OCI-LY7 (cell line): Measurements from ENCODE around the gene FRMD3. TPM values are rescaled to one million over a fixed set of nuclear protein-coding genes. Genes with fewer than 3 reads are reported as not detected.

Experiments
- BruUV-seq: library from RNA; stranded (reverse); fragments of 400-500 nt; replicated peaks from 2 replicates; lab custom pipeline; 2021; lab: Mats Ljungman, UMichigan
- CTCF ChIA-PET: fragments of 300-600 bp; sonication (Branson Sonifier 250); formaldehyde crosslinking; loops from one replicate; lab custom pipeline; 2022; ENCODE audit warnings: antibody characterized with exemption; ENCODE audit not compliant: unreplicated experiment; lab: Charles Lee
- POLR2A ChIA-PET: fragments of 300-600 bp; sonication (Branson Sonifier 250); formaldehyde crosslinking; loops from one replicate; lab custom pipeline; 2022; ENCODE audit warnings: antibody characterized with exemption; lab: Charles Lee
- DNase-seq: peaks from one replicate; pipeline ENCODE4 v3.0.0-alpha.2; 2015; ENCODE audit warnings: low spot score
- H2AFZ ChIP-seq: fragments of 200-600 bp; sonication (generic), shearing (Covaris generic); 2 replicates; pipeline ENCODE4 v1.6.1; 2014; ENCODE audit warnings: mild to moderate bottlenecking, antibody characterized with exemption, low read length, moderate library complexity
- H3K27ac ChIP-seq: fragments of 200-600 bp; sonication (generic); 2 replicates; pipeline ENCODE4 v1.5.1; 2014; ENCODE audit warnings: mixed run types, low read depth, mild to moderate bottlenecking, moderate library complexity, low read length, inconsistent platforms; ENCODE audit not compliant: poor library complexity, severe bottlenecking
- H3K36me3 ChIP-seq: fragments of 200-600 bp; sonication (generic); 2 replicates; pipeline ENCODE4 v1.6.1; 2014; ENCODE audit warnings: mild to moderate bottlenecking, antibody characterized with exemption, low read length, moderate library complexity, mixed read lengths; ENCODE audit not compliant: insufficient read depth
- H3K4me1 ChIP-seq: fragments of 200-600 bp; sonication (generic); 2 replicates; pipeline ENCODE4 v1.5.1; 2014; ENCODE audit warnings: mild to moderate bottlenecking, low read length; ENCODE audit not compliant: insufficient read depth, poor library complexity, severe bottlenecking
- H3K4me2 ChIP-seq: fragments of 200-600 bp; sonication (generic); 2 replicates; pipeline ENCODE4 v1.6.1; 2014; ENCODE audit warnings: mild to moderate bottlenecking, low read length
- H3K4me3 ChIP-seq: fragments of 200-600 bp; sonication (generic); 2 replicates; pipeline ENCODE4 v1.5.1; 2014; ENCODE audit warnings: mild to moderate bottlenecking, low read depth, low read length; ENCODE audit not compliant: poor library complexity, severe bottlenecking
- H3K79me2 ChIP-seq: fragments of 200-600 bp; sonication (generic); 2 replicates; pipeline ENCODE4 v1.6.1; 2016; ENCODE audit warnings: low read depth, mild to moderate bottlenecking, low read length, moderate library complexity, mixed read lengths; ENCODE audit not compliant: insufficient read depth
- H3K9me2 ChIP-seq: fragments of 200-600 bp; sonication (generic); 2 replicates; pipeline ENCODE4 v1.6.1; 2016; ENCODE audit warnings: mild to moderate bottlenecking, low read length, mixed read lengths; ENCODE audit not compliant: insufficient read depth
- H3K9me3 ChIP-seq: fragments of 200-600 bp; sonication (generic); 2 replicates; pipeline ENCODE4 v1.6.1; 2014; ENCODE audit warnings: mild to moderate bottlenecking, mixed run types, low read length, mixed read lengths
- H4K20me1 ChIP-seq: fragments of 200-600 bp; sonication (generic); 2 replicates; pipeline ENCODE4 v1.6.1; 2014; ENCODE audit warnings: mild to moderate bottlenecking, antibody characterized with exemption, low read length, moderate library complexity, mixed read lengths; ENCODE audit not compliant: insufficient read depth
- EZH2phosphoT487 ChIP-seq: fragments of 200-600 bp; sonication (generic); IDR thresholded peaks from 2 replicates; pipeline ENCODE4 v1.6.1; 2018; ENCODE audit warnings: low read depth, borderline replicate concordance, mild to moderate bottlenecking, mixed run types, antibody characterized with exemption, low read length, moderate library complexity, mixed read lengths
- intact Hi-C: fragments of 100-400 bp; cut with micrococcal nuclease; formaldehyde crosslinking; loops from one replicate; pipeline ENCODE4 v1.10.0; 2022; ENCODE audit not compliant: unreplicated experiment
- total RNA-seq, 2 experiments: library from RNA; depleted of rRNA in 1 of 2; stranded (reverse); fragments of >200 nt in 1 of 2; shearing (Covaris generic) in 1 of 2; gene quantifications; 2 replicates each; pipeline ENCODE4 v1.2.3, GENCODE V29; 2014 to 2022
- TF ChIP-seq, protein P1 (sequence below): fragments of 200-600 bp; sonication (generic); conservative IDR thresholded peaks from 2 replicates; pipeline ENCODE4 v1.5.1; 2014; ENCODE audit warnings: mild to moderate bottlenecking, antibody characterized with exemption, low read length, moderate library complexity, mixed read lengths

Gene FRMD3
- total RNA-seq, 2 experiments from 2014 or later: 0.48 to 1.4 TPM

DNA sequence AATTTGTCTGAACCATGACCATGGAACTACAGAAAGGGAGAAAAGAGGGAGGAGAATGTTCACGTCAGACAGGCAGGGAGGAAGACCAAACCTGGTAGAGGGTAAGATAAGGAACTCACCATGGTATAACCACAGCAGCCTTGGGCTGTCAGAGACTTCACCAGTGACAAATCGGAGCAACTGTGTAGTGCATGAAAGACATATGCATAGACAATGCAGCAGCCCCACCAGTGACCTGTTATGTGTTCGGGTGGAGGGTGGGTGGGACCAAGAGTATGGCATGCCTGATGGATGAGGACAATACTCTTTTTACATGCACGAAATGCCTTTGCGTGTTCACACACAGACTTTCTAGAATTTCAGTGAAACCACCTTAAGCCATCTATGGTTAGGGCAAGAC, 253.5 kb downstream of the FRMD3 start:
- Histone ChIP-seq H3K9me3 (no peaks in the 10 kb centered on the region), H2AFZ (no peak overlapping the region), H3K9me2 (no peaks in the 10 kb centered on the region), H3K4me3 (no peak overlapping the region), H3K79me2 (no peaks in the 10 kb centered on the region), H4K20me1 (no peaks in the 10 kb centered on the region), H3K36me3 (no peaks in the 10 kb centered on the region), H3K4me1 (no peaks in the 10 kb centered on the region), H3K4me2 (no peak overlapping the region), H3K27ac (no peak overlapping the region)
- no peak for DNase-seq
- no TSS peak for BruUV-seq
- TF ChIP-seq, protein P1, sequence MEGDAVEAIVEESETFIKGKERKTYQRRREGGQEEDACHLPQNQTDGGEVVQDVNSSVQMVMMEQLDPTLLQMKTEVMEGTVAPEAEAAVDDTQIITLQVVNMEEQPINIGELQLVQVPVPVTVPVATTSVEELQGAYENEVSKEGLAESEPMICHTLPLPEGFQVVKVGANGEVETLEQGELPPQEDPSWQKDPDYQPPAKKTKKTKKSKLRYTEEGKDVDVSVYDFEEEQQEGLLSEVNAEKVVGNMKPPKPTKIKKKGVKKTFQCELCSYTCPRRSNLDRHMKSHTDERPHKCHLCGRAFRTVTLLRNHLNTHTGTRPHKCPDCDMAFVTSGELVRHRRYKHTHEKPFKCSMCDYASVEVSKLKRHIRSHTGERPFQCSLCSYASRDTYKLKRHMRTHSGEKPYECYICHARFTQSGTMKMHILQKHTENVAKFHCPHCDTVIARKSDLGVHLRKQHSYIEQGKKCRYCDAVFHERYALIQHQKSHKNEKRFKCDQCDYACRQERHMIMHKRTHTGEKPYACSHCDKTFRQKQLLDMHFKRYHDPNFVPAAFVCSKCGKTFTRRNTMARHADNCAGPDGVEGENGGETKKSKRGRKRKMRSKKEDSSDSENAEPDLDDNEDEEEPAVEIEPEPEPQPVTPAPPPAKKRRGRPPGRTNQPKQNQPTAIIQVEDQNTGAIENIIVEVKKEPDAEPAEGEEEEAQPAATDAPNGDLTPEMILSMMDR: no peak
- no peak for TF ChIP-seq EZH2phosphoT487
- CTCF ChIA-PET: no interaction called here
- intact Hi-C loops: no loop called here
- POLR2A ChIA-PET: no interaction called here

DNA sequence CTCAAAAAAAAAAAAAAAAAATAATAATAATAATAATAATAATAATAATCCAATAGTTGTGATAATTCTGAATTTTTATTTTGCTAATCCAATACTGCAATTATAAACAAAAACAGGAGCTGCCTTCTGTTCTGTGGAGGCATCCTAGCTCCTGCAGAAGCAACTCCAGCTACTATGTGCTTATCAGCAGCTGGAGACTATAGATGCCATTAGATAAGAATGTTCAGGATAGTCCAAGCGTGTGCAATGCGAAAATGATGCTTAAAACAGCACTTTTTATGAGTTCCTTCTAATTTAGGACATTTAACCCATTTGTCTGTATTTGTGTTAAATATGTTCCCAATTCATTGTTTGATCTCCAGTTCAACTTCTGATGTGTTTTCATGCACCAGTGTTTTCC, 254.7 kb downstream of the FRMD3 start:
- H2AFZ ChIP-seq: no peak overlapping the region
- CTCF ChIA-PET: no interaction called here

More for the DNA sequence above, 254.7 kb downstream of the FRMD3 start:
- Histone ChIP-seq H3K79me2 (no peaks in the 10 kb centered on the region), H4K20me1 (no peaks in the 10 kb centered on the region), H3K4me3 (no peak overlapping the region), H3K27ac (no peak overlapping the region), H3K9me3 (no peaks in the 10 kb centered on the region), H3K4me1 (no peaks in the 10 kb centered on the region), H3K4me2 (no peak overlapping the region), H3K9me2 (no peaks in the 10 kb centered on the region), H3K36me3 (no peaks in the 10 kb centered on the region)
- POLR2A ChIA-PET: interaction anchor here (0.6 to 0.7 kb wide), 3 partner anchors 356 to 602 kb away, joined by 3 to 5 read pairs (median 5); no protein-coding TSS in a partner anchor
- no TSS peak for BruUV-seq
- no peak for DNase-seq
- intact Hi-C loops: no loop called here
- TF ChIP-seq, protein P1: no peak
- TF ChIP-seq EZH2phosphoT487: no peak
